Neutrophil (primary cell): ENCODE measurements around the gene HFE.

Experiments
- H3K27ac ChIP-seq: fragments of 200-600 bp; sonication (generic); 2 replicates; pipeline ENCODE4 v1.5.1; 2016; ENCODE audit warnings: mild to moderate bottlenecking, moderate library complexity
- H3K27me3 ChIP-seq: fragments of 200-600 bp; sonication (generic); 2 replicates; pipeline ENCODE4 v1.6.0; 2016; ENCODE audit warnings: mild to moderate bottlenecking
- H3K36me3 ChIP-seq: fragments of 200-600 bp; sonication (generic); 2 replicates; pipeline ENCODE4 v1.5.1; 2017
- H3K4me1 ChIP-seq, 2 experiments: fragments of 200-600 bp in 1 of 2; sonication (generic) in 1 of 2; 1 replicate in 1 of 2; 2 replicates in 1 of 2; pipeline versions ENCODE4 v1.5.1 to v1.6.1; 2013 to 2016; ENCODE audit warnings: low read depth in 1 of 2, low read length in 1 of 2, mild to moderate bottlenecking in 1 of 2, moderate library complexity in 1 of 2; ENCODE audit not compliant: control insufficient read depth in 1 of 2, insufficient read depth in 1 of 2
- H3K4me3 ChIP-seq, 2 experiments: fragments of 200-600 bp in 1 of 2; sonication (generic) in 1 of 2; 1 replicate in 1 of 2; 2 replicates in 1 of 2; pipeline ENCODE4 v1.5.1; 2013 to 2016; ENCODE audit warnings: low read depth in 1 of 2, low read length in 1 of 2, mild to moderate bottlenecking in 1 of 2, moderate library complexity in 1 of 2
- H3K9me3 ChIP-seq: fragments of 200-600 bp; sonication (generic); 2 replicates; pipeline ENCODE4 v1.5.1; 2016
- TF ChIP-seq, protein P1 (sequence below): fragments of 200-600 bp; sonication (generic); IDR thresholded peaks from 2 replicates; pipeline ENCODE4 v1.5.1; 2016; ENCODE audit warnings: antibody characterized with exemption

HFE gene

GRCh38 chr6:26103770-26104456, 16.7 kb downstream of the HFE start:
- H3K27me3 ChIP-seq = no peaks in the 10 kb centered on the region
- H3K4me3 ChIP-seq = peak overlapping the region; percentile 58 to 62
- TF ChIP-seq, protein P1, sequence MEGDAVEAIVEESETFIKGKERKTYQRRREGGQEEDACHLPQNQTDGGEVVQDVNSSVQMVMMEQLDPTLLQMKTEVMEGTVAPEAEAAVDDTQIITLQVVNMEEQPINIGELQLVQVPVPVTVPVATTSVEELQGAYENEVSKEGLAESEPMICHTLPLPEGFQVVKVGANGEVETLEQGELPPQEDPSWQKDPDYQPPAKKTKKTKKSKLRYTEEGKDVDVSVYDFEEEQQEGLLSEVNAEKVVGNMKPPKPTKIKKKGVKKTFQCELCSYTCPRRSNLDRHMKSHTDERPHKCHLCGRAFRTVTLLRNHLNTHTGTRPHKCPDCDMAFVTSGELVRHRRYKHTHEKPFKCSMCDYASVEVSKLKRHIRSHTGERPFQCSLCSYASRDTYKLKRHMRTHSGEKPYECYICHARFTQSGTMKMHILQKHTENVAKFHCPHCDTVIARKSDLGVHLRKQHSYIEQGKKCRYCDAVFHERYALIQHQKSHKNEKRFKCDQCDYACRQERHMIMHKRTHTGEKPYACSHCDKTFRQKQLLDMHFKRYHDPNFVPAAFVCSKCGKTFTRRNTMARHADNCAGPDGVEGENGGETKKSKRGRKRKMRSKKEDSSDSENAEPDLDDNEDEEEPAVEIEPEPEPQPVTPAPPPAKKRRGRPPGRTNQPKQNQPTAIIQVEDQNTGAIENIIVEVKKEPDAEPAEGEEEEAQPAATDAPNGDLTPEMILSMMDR = peak; percentile 12
- H3K27ac ChIP-seq = peak overlapping the region; percentile 82
- H3K9me3 ChIP-seq = no peaks in the 10 kb centered on the region
- peaks cover 9 to 11% of the 10 kb centered on the region in 2 experiments for H3K4me1 ChIP-seq
- no peaks in the 10 kb centered on the region for H3K36me3 ChIP-seq

DNA sequence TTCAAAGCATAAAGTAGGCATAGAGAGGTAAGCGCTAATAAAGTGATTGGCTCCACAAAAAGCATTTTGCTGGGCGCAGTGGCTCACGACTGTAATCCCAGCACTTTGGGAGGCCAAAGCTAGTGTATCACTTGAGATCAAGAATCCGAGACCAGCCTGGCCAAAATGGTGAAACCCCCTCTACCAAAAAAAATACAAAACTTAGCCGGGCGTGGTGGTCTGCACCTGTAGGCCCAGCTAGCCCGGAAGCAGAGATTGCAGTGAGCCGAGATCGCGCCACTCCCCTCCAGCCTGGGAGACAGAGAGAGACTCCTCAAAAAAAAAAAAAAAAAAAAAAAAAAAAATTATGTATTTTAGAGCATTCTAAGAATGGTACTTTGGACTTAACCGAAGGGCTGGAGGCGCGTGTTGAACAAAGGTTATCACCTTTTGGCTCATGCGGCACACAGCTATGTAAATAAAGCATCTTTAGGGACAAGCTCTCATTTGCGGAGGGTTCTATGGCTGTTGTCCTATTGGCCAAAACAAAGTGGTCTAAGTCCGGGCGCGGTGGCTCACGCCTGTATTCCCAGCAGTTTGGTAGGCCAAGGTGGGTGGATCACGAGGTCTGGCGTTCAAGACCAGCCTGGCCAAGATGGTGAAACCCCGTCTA, 17.4 kb downstream of the HFE start:
- Histone ChIP-seq H3K27me3 (no peaks in the 10 kb centered on the region), H3K4me1 (peaks cover 9 to 11% of the 10 kb centered on the region in 2 experiments), H3K4me3 (peak overlapping the region; percentile 58 to 62), H3K9me3 (no peaks in the 10 kb centered on the region), H3K36me3 (no peaks in the 10 kb centered on the region), H3K27ac (peak overlapping the region; percentile 82)
- TF ChIP-seq, protein P1 = no peak

- H3K36me3 ChIP-seq = no peaks in the 10 kb centered on the region
- peaks cover 9 to 11% of the 10 kb centered on the region in 2 experiments for H3K4me1 ChIP-seq
- no peaks in the 10 kb centered on the region for H3K27me3 ChIP-seq
- H3K27ac ChIP-seq = no peak overlapping the region
- TF ChIP-seq, protein P1 = no peak
- no peaks in the 10 kb centered on the region for H3K9me3 ChIP-seq
- H3K4me3 ChIP-seq = no peak overlapping the region
Observed at GRCh38 chr6:26105109-26105730, 18.0 kb downstream of the HFE start.

GRCh38 chr6:26105842-26106241, 18.6 kb downstream of the HFE start:
- Histone ChIP-seq H3K9me3 (no peaks in the 10 kb centered on the region), H3K27ac (no peak overlapping the region), H3K4me3 (no peak overlapping the region), H3K36me3 (no peaks in the 10 kb centered on the region), H3K4me1 (peaks cover 9 to 11% of the 10 kb centered on the region in 2 experiments), H3K27me3 (no peaks in the 10 kb centered on the region)
- TF ChIP-seq, protein P1 = no peak

DNA sequence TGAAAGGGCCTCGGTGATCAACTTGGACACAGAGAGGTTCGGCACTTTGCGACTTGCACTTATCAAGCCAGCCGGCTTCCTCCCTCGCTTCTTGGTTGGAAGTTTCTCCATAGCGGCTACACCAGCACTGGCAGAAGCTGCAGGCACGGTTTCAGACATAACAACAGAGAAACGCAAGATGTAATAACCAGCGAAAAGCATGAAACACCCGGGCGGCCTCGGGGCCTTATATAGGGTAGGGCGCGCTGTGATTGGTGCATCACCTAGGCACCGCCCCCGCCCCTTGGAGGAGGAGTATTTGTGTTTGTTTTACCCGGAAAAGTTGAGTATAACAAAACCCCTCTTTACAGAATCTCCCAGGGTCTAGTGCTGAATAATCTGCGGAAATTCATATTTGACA, 20.7 kb downstream of the HFE start:
- H3K27me3 ChIP-seq = no peaks in the 10 kb centered on the region
- no peak overlapping the region for H3K4me3 ChIP-seq
- TF ChIP-seq, protein P1 = no peak
- no peaks in the 10 kb centered on the region for H3K9me3 ChIP-seq
- H3K36me3 ChIP-seq = no peaks in the 10 kb centered on the region
- peaks cover 9 to 11% of the 10 kb centered on the region in 2 experiments for H3K4me1 ChIP-seq
- H3K27ac ChIP-seq = no peak overlapping the region
